ENCODE measurements around the gene NOMO2.
"Not testable (repeated sequence)": the region's sequence is repeated elsewhere in the genome, so short reads cannot be mapped to it uniquely, and the experiment has no call there.

Gene NOMO2

DNA sequence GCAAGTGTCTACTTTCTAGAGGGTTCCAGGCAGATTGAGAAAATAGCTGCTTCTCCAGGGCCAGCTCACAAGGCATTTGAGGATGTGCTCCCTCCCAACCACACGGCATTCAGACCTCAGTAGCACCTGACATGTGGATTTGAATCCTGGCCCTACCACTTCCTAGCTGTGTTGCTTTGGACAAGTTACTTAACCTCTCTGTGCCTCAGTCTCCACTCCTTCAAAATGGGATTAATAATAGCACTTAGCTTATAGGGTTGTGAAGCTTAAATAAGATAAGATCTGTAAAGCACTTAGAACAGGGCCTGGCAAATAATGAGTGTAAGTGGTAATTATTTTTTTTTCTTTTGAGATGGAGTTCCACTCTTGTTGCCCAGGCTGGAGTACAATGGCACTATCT lies 21.0 kb upstream of the NOMO2 start:
- DNase-seq (ENCODE audit: low read depth, low spot score): no peak
- ChIA-PET CTCF (no interaction called here), POLR2A (no interaction called here)
- no peak overlapping the region for H3K4me3 ChIP-seq (ENCODE audit: low read depth, low read length)
- no peak for TF ChIP-seq CTCF (IDR thresholded peaks at IDR 0.05; ENCODE audit: insufficient read depth, low read length, missing control alignments)

GRCh38 chr16:18580396-18580795 lies 18.5 kb upstream of the NOMO2 start:
- H3K4me3 ChIP-seq (ENCODE audit: low read depth, low read length); POLR2A ChIA-PET; CTCF ChIA-PET; DNase-seq (ENCODE audit: low read depth, low spot score): not testable (repeated sequence)

DNA sequence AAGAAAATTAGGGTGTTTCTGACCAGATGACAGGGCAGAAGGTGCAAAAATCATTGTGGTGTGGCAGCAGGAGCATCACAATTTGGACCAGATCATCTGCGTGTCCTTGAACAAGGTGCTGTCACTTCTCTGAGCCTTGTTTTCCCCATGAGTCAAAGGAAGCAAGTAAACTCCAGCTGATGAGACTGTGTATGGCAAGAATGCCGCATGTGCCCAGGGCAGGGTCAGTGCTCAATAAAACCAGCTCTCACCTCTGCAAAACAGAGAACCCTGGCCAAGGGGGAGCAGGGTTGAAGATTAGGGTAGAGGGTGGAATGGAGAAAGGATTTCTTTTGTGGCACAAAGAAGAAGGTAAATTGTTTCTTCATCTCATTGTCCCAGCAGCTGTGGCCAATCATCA lies 17.4 kb upstream of the NOMO2 start:
- POLR2A ChIA-PET; DNase-seq (ENCODE audit: low read depth, low spot score); CTCF ChIA-PET; H3K4me3 ChIP-seq (ENCODE audit: low read depth, low read length): not testable (repeated sequence)

DNA sequence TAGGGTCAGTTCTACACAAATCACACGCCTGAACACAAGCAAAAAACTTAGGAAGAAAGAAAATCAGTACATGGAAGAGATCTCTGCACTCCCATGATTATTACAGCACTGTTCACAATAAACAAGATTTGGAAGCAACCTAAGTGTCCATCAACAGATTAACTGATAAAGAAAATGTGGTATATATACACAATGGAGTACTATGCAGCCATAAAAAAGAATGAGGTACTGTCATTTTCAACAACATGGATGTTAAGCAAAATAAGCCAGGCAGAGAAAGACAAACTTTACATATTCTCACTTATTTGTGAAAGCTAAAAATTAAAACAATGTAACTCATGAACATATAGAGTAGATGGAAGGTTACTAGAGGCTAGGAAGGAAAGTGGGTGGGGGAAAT lies 16.0 kb upstream of the NOMO2 start:
- POLR2A ChIA-PET; DNase-seq (ENCODE audit: low read depth, low spot score); H3K4me3 ChIP-seq (ENCODE audit: low read depth, low read length); CTCF ChIA-PET: not testable (repeated sequence)

GRCh38 chr16:18575945-18576344 lies 14.0 kb upstream of the NOMO2 start:
- CTCF ChIA-PET; POLR2A ChIA-PET; DNase-seq (ENCODE audit: low read depth, low spot score); H3K4me3 ChIP-seq (ENCODE audit: low read depth, low read length): not testable (repeated sequence)

GRCh38 chr16:18575298-18575917 lies 13.5 kb upstream of the NOMO2 start:
- CTCF ChIA-PET; DNase-seq (ENCODE audit: low read depth, low spot score); H3K4me3 ChIP-seq (ENCODE audit: low read depth, low read length); POLR2A ChIA-PET: not testable (repeated sequence)

GRCh38 chr16:18573887-18574286 lies 12.0 kb upstream of the NOMO2 start:
- CTCF ChIA-PET; DNase-seq (ENCODE audit: low read depth, low spot score); POLR2A ChIA-PET; H3K4me3 ChIP-seq (ENCODE audit: low read depth, low read length): not testable (repeated sequence)

DNA sequence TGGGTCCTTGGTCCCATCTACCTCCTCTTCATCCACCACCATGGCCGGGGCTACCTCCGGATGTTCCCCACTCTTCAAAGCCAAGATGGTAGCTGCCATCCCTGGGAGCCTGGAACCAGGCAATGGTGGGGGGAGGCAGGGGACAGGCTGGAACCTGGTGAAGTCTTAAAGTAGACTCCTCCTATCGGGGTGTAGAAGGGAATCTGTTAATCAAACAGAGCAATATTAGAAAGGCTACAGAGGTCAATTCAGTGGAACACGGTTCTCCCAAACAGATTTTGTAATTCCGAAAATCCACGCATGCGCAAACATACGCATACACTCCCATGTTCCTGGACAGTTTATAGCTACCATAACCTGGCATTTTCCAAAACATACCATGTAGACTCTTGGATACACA lies 11.1 kb upstream of the NOMO2 start:
- CTCF ChIA-PET; H3K4me3 ChIP-seq (ENCODE audit: low read depth, low read length); POLR2A ChIA-PET; DNase-seq (ENCODE audit: low read depth, low spot score): not testable (repeated sequence)

DNA sequence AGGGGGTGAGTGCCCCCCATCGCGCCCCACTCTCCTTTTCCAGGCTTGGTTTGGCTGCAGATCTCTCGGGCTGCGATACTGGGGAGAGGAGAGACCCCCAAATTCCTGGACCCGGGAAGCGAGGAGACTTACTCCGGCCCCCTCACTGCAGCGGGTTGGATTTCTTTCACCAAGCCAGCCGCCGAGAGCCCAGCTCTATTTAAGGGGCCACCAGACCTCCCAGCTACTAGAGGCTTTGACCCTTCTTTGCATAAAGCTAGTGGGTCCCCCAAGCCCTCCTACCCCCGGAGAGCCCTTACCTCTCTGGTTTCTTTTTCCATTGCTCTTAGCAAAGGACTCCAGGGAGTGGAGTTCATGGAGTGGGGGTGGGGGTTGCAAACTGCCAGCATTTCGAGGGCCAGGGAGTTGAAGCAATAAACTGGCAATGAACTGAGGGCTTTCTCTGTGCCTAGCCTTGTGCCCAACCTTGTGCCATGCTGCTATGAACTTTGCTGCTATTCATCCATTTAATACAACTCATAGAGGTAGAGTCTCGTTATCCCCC lies 9.5 kb upstream of the NOMO2 start:
- CTCF ChIA-PET; H3K4me3 ChIP-seq (ENCODE audit: low read depth, low read length); POLR2A ChIA-PET; DNase-seq (ENCODE audit: low read depth, low spot score): not testable (repeated sequence)

- DNase-seq (ENCODE audit: low read depth, low spot score); CTCF ChIA-PET; H3K4me3 ChIP-seq (ENCODE audit: low read depth, low read length); POLR2A ChIA-PET: not testable (repeated sequence)
Observed at GRCh38 chr16:18570529-18571306, 8.8 kb upstream of the NOMO2 start.

GRCh38 chr16:18560416-18561220 lies 1.3 kb downstream of the NOMO2 start:
- CTCF ChIA-PET, POLR2A ChIA-PET: not testable (repeated sequence)
- peak overlapping the region; percentile 49 for H3K4me3 ChIP-seq (ENCODE audit: low read depth, low read length)

GRCh38 chr16:18553671-18554070 lies 8.2 kb downstream of the NOMO2 start:
- H3K4me3 ChIP-seq (ENCODE audit: low read depth, low read length); DNase-seq (ENCODE audit: low read depth, low spot score); CTCF ChIA-PET; POLR2A ChIA-PET: not testable (repeated sequence)

More at GRCh38 chr16:18560416-18561220, 1.3 kb downstream of the NOMO2 start:
- DNase-seq (ENCODE audit: low read depth, low spot score): not testable (repeated sequence)

GRCh38 chr16:18547382-18547781 lies 14.5 kb downstream of the NOMO2 start:
- POLR2A ChIA-PET; DNase-seq (ENCODE audit: low read depth, low spot score); H3K4me3 ChIP-seq (ENCODE audit: low read depth, low read length); CTCF ChIA-PET: not testable (repeated sequence)

GRCh38 chr16:18546853-18547252 lies 15.0 kb downstream of the NOMO2 start:
- DNase-seq (ENCODE audit: low read depth, low spot score); H3K4me3 ChIP-seq (ENCODE audit: low read depth, low read length); CTCF ChIA-PET; POLR2A ChIA-PET: not testable (repeated sequence)

DNA sequence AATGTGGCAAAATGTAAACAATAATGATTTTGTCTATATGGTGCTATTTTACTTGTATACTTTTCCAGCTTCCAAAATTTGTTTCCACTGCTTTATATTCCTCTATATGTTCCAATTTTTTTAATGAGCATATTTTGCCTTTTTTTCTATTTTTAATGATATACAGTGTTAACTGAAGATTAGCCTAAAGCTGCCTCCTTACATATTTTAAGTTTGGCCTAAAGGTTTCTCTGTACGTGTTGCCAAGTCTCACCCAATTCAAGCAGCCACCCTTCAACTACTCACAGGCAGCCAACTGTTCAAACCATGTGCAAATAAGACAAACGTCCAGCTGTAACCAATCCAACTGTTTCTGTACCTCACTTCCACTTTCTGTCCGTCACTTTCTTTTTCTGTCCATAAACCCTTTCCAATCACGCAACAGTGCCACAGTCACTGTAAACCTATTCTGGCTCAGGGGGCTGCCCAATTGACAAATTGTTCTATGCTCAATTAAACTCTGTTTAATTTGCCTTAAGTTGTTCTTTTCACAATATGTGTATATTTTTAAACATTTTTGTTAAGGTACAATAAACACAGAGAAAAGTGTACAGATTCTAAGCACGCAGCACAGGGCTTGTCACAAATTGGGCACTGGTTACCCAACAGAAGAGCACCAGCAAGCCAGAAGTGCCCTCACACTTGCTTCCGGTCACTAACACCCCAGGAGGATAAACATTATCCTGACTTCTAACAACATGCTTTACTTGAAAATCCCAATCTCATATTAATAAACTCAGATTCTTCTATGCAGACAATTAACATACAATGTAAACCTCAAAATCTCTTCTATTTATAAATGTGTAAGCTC lies 17.4 kb downstream of the NOMO2 start:
- not testable (repeated sequence) for DNase-seq (ENCODE audit: low read depth, low spot score)

More for the DNA sequence above, 17.4 kb downstream of the NOMO2 start:
- POLR2A ChIA-PET; CTCF ChIA-PET; H3K4me3 ChIP-seq (ENCODE audit: low read depth, low read length): not testable (repeated sequence)

Measured in AG04449 (cell line).